ENCODE measurements around the gene ZNF782.
A peak's percentile ranks its signal among the peaks of the same experiment; 100 is the strongest.
"Not testable (repeated sequence)": the region's sequence is repeated elsewhere in the genome, so short reads cannot be mapped to it uniquely, and the experiment has no call there.

Gene ZNF782

GRCh38 chr9:96853781-96854650 is at the start of gene ZNF782:
TSS of gene ZNF782 (minus strand) at chr9:96854514. CDS start at chr9:96851961, 2,553 bp downstream.
- DNase-seq = peak; percentile 57 to 95 (median 90)

GRCh38 chr9:96900010-96900409 is 45.7 kb upstream of the ZNF782 start:
- not testable (repeated sequence) for DNase-seq

- no peak for DNase-seq
Measured at GRCh38 chr9:96892131-96892530, 37.8 kb upstream of the ZNF782 start.

GRCh38 chr9:96888591-96888990 is 34.3 kb upstream of the ZNF782 start:
- DNase-seq = no peak

GRCh38 chr9:96885424-96885823 is 31.1 kb upstream of the ZNF782 start:
- DNase-seq = no peak

GRCh38 chr9:96884443-96884842 is 30.1 kb upstream of the ZNF782 start:
- DNase-seq = no peak

GRCh38 chr9:96883922-96884321 is 29.6 kb upstream of the ZNF782 start:
- DNase-seq = no peak

GRCh38 chr9:96877269-96877668 is 23.0 kb upstream of the ZNF782 start:
- DNase-seq = no peak

- DNase-seq = peak in 48 of 58 donors; percentile 13 to 76 (median 44)
Measured at GRCh38 chr9:96875461-96876142, 21.3 kb upstream of the ZNF782 start.

GRCh38 chr9:96874947-96875460 is 20.7 kb upstream of the ZNF782 start:
- peak in 2 of 58 donors; percentile 7 to 40 for DNase-seq

- DNase-seq = no peak
Measured at GRCh38 chr9:96874201-96874785, 20.0 kb upstream of the ZNF782 start.

GRCh38 chr9:96871176-96871575 is 16.9 kb upstream of the ZNF782 start:
- DNase-seq = no peak

GRCh38 chr9:96868709-96869108 is 14.4 kb upstream of the ZNF782 start:
- no peak for DNase-seq

GRCh38 chr9:96867079-96867804 is 12.9 kb upstream of the ZNF782 start:
- DNase-seq = no peak

- not testable (repeated sequence) for DNase-seq
Measured at GRCh38 chr9:96865240-96865639, 10.9 kb upstream of the ZNF782 start.

GRCh38 chr9:96859461-96860198 is 5.3 kb upstream of the ZNF782 start:
- DNase-seq = no peak

GRCh38 chr9:96858670-96859069 is 4.4 kb upstream of the ZNF782 start:
- DNase-seq = no peak

GRCh38 chr9:96858018-96858573 is 3.8 kb upstream of the ZNF782 start:
- DNase-seq = no peak

- DNase-seq = peak in 50 of 58 donors; percentile 9 to 82 (median 40)
Measured at GRCh38 chr9:96856363-96857286, 2.3 kb upstream of the ZNF782 start.
